ENCODE measurements around the gene CTNND1. TPM values are rescaled to one million over a fixed set of nuclear protein-coding genes. Genes with fewer than 3 reads are reported as not detected.

Gene CTNND1
- total and polyA plus RNA-seq, 9 donors: 40.3 to 153 (median 119) TPM

- H3K36me3 ChIP-seq: no peaks in the 10 kb centered on the region
- TF ChIP-seq POLR2A (IDR thresholded peaks at IDR 0.05): no peak
- no peak for TF ChIP-seq CTCF (IDR thresholded peaks at IDR 0.05)
- TF ChIP-seq EP300 (IDR thresholded peaks at IDR 0.05): no peak
- no peak overlapping the region for H3K4me3 ChIP-seq
- H3K27me3 ChIP-seq: no peaks in the 10 kb centered on the region
- no peaks in the 10 kb centered on the region for H3K9me3 ChIP-seq
- intact Hi-C loops (cut with DNase I): no loop called here
- no peaks in the 10 kb centered on the region for H3K4me1 ChIP-seq (ENCODE audit: insufficient read depth)
- WGBS, 3 donors: 54 to 86% (median 69%) methylated on average over 2 of the region's 2 CpGs
- DNase-seq: no peak
- H3K27ac ChIP-seq: no peak overlapping the region
Observed at GRCh38 chr11:57868491-57868890, 106.9 kb downstream of the CTNND1 start.

Small RNAs within 50 kb of the gene (small RNA-seq; reads per million reads assigned to genes)
- gene AP001931.1: not detected
- gene TMX2-CTNND1: not detected

Other genes starting within 250 kb of the CTNND1 start
- 10 to 100 TPM; 11.5 to 23.5 (median 18.6) TPM for gene SLC43A1, start 246.1 kb upstream of the CTNND1 start, total RNA-seq
- 10 to 100 TPM; 14.8 to 30.4 TPM for gene SLC43A1, start 246.1 kb upstream of the CTNND1 start, polyA plus RNA-seq
- 10 to 100 TPM; 23.4 to 42.0 (median 38.0) TPM for gene TIMM10, start 231.0 kb upstream of the CTNND1 start, total RNA-seq
- gene TIMM10, start 231.0 kb upstream of the CTNND1 start, polyA plus RNA-seq: 10 to 100 TPM; 32.0 to 36.2 TPM
- not detected for gene SMTNL1, start 224.2 kb upstream of the CTNND1 start, total RNA-seq
- not detected for gene SMTNL1, start 224.2 kb upstream of the CTNND1 start, polyA plus RNA-seq
- gene UBE2L6, start 194.1 kb upstream of the CTNND1 start, total RNA-seq: 10 to 100 TPM; 27.2 to 71.0 (median 59.7) TPM
- 100 to 1,000 TPM in 1 of 2 donors, 10 to 100 TPM in 1; 51.1 to 114 TPM for gene UBE2L6, start 194.1 kb upstream of the CTNND1 start, polyA plus RNA-seq
- 100 to 1,000 TPM; 454 to 906 (median 709) TPM for gene SERPING1, start 164.1 kb upstream of the CTNND1 start, total RNA-seq
- gene SERPING1, start 164.1 kb upstream of the CTNND1 start, polyA plus RNA-seq: 1,000 to 10,000 TPM in 1 of 2 donors, 100 to 1,000 TPM in 1; 731 to 2,358 TPM
- 10 to 100 TPM in 1 of 7 donors, 1 to 10 TPM in 6; 2.1 to 12.9 (median 4.4) TPM for gene YPEL4, start 111.9 kb upstream of the CTNND1 start, total RNA-seq
- gene YPEL4, start 111.9 kb upstream of the CTNND1 start, polyA plus RNA-seq: 10 to 100 TPM in 1 of 2 donors, 1 to 10 TPM in 1; 7.1 to 15.3 TPM
- 10 to 100 TPM in 4 of 7 donors, 1 to 10 TPM in 3; 5.5 to 11.9 (median 11.1) TPM for gene CLP1, start 104.0 kb upstream of the CTNND1 start, total RNA-seq
- gene CLP1, start 104.0 kb upstream of the CTNND1 start, polyA plus RNA-seq: 10 to 100 TPM in 1 of 2 donors, 1 to 10 TPM in 1; 7.2 to 10.5 TPM
- 10 to 100 TPM; 19.9 to 54.1 (median 39.9) TPM for gene ZDHHC5, start 93.7 kb upstream of the CTNND1 start, total RNA-seq
- 10 to 100 TPM; 22.3 to 62.6 TPM for gene ZDHHC5, start 93.7 kb upstream of the CTNND1 start, polyA plus RNA-seq
- gene MED19, start 49.6 kb upstream of the CTNND1 start, total RNA-seq: 10 to 100 TPM in 6 of 7 donors, 1 to 10 TPM in 1; 9.8 to 18.2 (median 13.0) TPM
- gene MED19, start 49.6 kb upstream of the CTNND1 start, polyA plus RNA-seq: 10 to 100 TPM; 13.8 to 19.8 TPM
- gene TMX2, start 49.2 kb upstream of the CTNND1 start, total RNA-seq: 10 to 100 TPM; 31.5 to 86.2 (median 56.8) TPM
- 100 to 1,000 TPM in 1 of 2 donors, 10 to 100 TPM in 1; 63.3 to 130 TPM for gene TMX2, start 49.2 kb upstream of the CTNND1 start, polyA plus RNA-seq
- gene SELENOH, start 20.3 kb upstream of the CTNND1 start, total RNA-seq: 100 to 1,000 TPM in 5 of 7 donors, 10 to 100 TPM in 2; 88.1 to 244 (median 107) TPM
- gene SELENOH, start 20.3 kb upstream of the CTNND1 start, polyA plus RNA-seq: 100 to 1,000 TPM in 1 of 2 donors, 10 to 100 TPM in 1; 33.9 to 142 TPM
- gene BTBD18, start 10.0 kb upstream of the CTNND1 start, total RNA-seq: not detected
- gene BTBD18, start 10.0 kb upstream of the CTNND1 start, polyA plus RNA-seq: under 1 TPM in 1 of 2 donors, not detected in 1; 0.02 TPM

Data from ovary (tissue), 9 donors.